NCI-H748 treated with DMSO at 0.1 percent for 48 hours (cell line): ENCODE data around the gene TP53I3.
"Not testable (repeated sequence)": the region's sequence is repeated elsewhere in the genome, so short reads cannot be mapped to it uniquely, and the experiment has no call there.

Experiments used
- DNase-seq: peaks from one replicate; lab custom pipeline; 2025; lab: John Stamatoyannopoulos, UW

TP53I3 gene

DNA sequence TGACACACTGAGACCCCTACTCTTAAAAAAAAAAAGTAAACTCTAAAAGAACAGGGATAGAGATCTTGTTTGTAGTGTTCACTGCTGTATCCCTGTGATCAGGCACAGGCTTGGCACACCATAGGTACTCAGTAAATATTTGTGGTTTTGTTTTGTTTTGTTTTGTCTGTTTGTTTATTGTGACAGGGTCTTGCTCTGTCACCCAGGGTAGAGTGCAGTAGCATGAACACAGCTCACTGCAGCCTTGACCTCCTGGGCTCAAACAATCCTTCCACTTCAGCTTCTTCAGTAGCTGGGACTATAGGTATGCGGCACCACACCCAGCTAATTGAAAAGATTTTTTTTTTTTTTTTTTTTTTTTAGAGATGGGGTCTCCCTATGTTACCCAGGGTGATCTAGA lies 31.7 kb downstream of the TP53I3 start:
- no peak for DNase-seq

DNA sequence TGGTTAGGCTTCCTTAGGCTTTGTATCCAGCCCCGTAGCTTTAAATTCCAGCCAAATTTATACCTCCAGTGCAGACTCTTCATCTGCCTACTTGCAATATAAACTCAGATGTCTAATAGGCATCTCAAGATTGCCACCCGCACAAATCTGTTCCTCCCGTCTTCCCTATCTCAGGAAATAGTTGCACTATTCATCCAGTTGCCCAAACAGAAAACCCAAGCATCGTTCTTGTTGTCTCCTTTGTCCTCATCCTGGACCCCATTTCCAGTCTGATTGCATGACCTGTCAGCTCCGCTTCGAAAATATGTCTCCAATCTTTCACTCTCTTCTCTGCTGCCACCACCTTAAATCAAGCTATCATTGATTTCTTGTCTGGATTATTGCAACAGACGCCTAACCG lies 32.8 kb downstream of the TP53I3 start:
- no peak for DNase-seq

DNA sequence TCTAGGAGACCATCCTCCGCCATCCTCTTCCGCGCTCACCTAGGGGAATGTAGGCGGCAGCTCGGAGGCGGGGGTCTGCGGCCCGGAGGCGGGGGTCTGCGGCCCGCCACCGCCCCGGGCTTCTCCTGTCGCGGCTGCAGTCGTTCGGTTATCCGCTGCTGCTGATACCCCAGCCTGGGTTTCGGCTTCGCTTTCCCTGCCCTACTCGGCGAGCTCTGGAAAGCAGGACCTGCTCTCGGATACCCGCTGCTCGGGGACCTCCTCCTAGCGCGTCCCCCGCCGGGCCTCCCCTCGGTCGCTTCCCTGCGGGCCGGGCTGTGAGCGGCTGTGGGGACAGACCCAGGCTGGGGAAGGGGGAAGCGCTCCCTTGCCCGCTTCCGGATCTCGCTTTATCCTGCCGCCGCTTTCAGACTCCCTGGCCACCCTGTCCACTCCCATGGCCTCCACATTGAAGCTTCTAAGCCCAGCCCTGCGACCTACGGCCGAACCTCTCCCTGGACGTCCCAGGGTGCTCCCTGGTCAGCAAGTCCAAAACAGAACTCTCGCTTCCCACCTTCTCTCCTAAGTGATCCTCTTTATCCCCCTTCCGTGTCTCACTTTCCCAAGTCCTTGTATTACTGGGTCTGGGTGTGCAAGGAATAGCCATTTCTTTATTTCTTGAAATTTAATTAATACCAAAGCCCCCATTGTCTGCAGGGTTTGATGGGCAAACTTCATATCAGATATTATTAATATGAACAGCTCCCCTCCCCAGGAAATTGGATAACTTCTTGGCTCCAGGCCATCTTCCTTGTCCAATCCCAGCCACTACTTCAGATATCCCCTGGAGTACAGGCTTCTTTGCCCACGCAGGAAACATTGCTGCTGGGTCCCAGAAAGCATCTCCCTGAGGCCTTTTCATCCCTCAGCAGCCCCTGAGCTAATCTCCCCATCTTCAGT lies 34.3 kb downstream of the TP53I3 start:
- DNase-seq: peak; percentile 9

DNA sequence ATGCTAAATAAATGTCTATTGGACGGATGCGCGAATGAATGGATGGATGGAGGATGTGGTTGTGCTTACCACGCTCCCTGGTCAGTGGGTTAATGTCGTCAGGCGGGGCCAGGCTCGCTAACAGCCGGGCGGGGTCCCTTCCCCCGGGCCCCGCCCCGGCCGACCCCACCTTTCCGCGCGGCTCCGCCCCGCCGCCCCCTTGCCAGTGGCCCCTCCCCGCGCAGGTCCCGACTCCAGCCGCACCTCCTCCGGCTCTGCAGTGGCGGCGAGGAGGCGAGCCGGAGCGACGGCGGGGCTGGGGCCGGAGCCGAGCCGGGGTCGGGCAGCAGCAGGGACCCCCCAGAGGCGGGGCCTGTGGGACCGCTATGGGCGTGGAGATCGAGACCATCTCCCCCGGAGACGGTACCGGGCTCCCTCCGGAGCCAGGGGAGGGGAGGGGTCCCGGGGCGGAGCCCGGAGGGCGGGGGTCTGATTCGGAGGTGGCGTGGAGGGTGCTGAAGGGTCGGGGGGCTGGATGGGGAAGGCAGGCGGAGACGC lies 35.1 kb downstream of the TP53I3 start, which contains the start of gene FKBP1B:
Gene FKBP1B (plus strand): TSS at position 257 of the 537 bp plus-strand sequence. CDS start 109 bp downstream, at position 366.
- peak; percentile 92 for DNase-seq

DNA sequence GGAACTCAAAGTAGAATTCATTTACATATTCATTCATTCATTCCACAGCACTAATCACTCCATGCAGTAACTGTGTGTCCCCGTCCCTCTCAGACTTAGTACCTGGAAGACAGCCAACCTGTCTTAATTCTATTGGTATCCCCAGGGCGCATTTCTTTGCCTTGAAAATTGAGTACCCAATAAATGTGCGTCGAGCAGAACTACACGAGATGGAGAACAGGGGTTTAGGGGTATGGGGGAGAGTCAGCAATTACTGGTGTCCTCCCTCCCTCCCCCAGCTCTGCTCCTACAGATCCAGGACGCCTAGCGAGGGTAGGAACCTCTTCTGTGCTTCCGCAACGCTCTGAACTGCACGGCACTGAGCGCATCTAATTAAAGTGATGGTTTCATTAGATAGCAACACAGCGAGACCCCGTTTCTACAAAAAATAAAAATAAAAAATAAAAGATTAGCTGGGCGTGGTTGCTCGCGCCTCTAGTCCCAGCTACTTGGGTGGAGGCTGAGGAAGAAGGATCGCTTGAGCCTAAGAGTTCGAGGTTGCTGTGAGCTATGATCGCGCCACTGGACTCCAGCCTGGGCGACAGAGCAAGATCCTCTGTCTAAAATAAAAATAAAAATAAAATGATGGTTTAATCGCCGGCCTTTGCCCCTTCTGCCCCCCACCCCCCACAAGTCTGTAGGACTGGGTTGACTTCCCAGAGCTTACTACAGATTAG lies 35.7 kb downstream of the TP53I3 start:
- peak; percentile 60 for DNase-seq

DNA sequence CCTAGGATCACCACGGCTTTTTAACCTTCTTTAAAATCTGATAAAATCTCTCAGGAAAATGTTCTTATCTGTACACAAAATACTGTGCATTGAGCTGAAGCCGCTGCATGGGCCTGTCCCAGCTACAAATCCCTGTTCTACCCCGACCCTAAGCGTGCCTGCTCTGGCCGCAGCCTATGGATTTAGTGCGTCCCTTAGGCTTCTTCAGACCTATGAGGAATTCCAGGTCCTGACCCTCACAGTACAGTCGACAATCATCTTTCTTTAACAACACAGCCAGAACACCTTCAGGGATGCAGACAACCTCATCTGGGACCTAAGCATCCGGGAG lies 37.0 kb downstream of the TP53I3 start:
- DNase-seq: no peak

DNA sequence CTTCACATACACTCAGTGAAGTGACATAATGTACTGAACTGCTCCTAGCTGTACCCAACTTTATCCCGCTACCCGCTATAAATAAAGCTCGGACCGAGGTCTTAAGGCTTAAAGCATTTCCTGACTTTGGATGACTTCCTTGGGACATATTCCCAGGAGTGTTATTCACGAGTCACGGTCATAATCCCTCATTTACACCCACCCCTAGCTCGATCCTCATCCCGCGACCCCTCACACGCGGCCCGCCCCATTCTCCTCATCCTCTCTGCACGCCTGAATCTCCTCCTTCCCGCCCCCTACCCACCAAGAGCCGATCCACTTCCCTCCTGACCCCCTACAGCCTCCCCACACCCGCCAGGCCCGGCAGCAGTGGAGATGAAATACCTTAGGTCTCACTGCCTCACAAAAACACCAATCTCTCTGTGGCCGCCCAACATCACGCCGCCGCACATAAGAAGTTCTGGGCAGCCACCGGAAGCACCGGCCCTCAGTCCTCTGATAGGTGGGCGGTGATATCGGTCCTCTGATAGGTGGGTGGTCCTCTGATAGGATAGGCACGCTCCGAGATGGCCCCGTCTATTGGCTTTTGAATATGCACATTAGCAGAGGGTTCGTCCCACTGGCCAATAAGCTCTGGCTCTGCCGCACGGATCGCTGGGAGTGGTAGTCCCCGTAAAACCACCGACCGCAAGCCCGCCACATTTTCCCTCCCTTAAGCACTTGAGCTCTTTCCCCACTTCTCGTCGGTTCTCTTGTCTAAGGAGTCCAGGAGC lies 37.5 kb downstream of the TP53I3 start, which contains the start of gene WDCP:
Gene WDCP (minus strand): TSS at position 462 of the 773 bp plus-strand sequence. CDS start 7,897 bp downstream, outside the sequence.
- peak; percentile 98 for DNase-seq

DNA sequence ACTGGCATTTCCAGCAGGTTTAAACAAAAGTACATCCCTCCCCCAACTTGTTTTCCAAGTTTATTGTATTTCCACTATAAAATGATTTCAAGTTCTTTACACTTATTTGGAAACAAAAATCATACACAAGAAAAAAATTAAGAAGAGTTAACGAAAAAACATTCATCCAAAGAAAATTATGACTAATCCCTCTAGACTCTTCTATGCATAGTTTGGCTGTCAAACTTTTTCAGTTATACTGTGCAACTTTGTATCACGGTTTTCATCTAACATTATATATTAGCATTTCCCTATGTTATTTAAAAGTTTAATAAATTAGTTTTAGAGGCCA lies 38.1 kb downstream of the TP53I3 start:
- no peak for DNase-seq

DNA sequence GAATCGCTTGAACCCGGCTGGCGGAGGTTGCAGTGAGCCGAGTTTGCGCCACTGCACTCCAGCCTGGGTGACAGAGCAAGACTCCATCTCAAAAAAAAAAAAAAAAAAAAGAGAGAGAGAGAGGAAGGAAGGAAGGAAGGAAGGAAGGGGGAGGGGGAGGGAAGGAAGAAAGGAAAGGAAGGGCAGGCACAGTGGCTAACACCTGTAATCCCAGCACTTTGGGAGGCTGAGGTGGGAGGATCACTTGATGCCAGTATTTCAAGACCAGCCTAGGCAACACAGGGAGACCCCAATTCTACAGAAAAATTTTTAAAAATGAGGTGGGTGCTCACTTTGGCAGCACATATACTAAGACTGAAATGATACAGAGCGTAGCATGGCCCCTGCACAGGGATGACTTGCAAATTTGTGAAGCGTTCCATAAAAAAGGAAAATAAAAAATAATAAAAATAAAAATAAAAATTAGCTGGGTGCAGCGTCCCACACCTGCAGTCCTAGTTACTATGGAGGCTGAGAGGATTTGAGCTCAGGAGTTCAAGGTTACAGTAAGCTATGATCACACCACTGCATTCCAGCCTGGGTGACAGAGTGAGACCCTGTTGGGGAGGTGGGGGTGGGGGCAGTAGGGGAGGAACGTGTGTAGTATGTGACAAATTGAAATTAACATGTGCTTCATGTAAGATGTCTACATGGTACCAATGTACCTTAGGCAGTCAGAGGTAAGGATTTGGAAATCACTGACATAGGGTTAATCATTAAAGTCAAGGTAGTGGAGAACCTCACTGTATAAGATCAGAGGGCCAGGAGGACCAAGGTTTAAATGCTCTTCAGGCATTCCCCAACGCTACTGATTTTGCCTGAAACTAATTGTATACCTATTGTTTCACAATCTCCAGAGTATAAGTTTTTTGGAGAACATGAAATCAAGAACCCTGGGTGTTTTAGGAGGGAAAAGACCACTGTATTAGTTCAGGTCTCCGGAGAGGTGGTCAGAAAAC lies 38.8 kb downstream of the TP53I3 start:
- no peak for DNase-seq

DNA sequence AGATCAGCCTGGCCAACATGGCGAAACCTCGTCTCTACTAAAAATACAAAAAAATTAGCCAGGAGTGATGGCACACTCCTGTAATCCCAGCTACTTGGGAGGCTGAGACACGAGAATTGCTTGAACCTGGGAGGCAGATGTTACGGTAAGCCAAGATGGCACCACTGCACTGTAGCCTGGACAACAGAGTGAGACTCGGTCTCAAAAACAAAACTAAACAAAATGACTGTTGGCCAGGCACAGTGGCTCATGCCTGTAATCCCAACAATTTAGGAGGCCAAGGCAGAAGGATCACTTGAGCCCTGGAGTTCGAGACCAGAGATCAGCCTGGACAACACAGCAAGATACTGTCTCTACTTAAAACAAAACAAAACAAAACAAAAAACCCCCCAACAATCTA lies 41.5 kb downstream of the TP53I3 start:
- DNase-seq: not testable (repeated sequence)

DNA sequence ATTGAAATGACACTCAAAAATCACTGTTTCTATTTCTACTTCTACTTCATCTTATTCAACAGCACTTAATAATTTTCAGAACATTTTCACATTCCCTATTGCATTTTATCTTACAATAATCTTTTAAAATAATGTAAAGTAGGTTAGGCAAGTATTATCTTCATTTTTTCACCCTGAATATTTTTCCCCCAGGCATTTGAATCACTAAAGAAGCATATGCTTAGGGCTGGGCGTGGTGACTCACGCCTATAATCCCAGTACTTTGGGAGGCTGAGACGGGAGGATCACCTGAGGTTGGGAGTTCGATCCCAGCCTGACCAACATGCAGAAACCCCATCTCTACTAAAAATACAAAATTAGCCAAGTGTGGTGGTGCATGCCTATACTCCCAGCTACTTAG lies 44.1 kb downstream of the TP53I3 start:
- DNase-seq: no peak

DNA sequence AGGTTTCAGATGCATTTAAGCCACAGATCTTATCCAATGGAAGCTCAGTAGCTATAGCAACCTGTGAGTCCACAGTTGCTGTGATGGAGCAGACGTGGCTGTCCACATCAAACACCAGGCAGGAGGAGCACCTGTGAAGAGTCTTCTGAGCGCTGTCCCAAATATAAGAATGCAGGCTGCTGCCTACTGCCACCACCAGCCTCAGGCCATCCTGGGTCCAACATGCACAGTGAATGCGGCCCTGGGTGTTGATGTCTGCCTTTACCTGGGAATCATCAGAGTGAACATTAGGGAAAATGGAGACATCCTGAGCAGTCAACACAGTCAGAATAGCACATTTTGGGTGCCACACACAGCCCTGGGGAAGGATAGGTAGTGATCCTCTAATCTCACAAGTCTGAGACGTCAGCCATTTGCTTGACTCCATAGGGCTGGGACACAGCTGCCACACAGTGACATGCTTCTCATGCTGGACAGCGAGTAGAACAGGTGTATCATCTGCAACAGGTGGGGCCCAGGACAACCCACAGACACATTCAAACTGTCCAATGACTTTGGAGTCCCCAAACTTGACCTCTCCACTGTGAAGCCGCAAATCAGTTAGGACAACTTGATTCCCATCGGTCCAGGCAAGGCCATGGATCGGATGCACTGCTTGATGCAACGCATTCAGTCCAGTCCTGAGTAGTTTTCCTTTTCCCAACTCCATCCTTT lies 45.7 kb downstream of the TP53I3 start:
- no peak for DNase-seq
